Left lobe of liver (tissue), 2 donors: Measurements from ENCODE around the gene CCDC171. TPM values are rescaled to one million over a fixed set of nuclear protein-coding genes. Genes with fewer than 3 reads are reported as not detected.
A peak's percentile ranks its signal among the peaks of the same experiment; 100 is the strongest.

Experiments
- ATAC-seq: fragments of 200-7000 bp; cut with Tn5 transposase; one replicate; pipeline ENCODE4 v1.9.1; 2020; ENCODE audit warnings: mild to moderate bottlenecking, moderate library complexity
- DNase-seq: peaks from one replicate; pipeline ENCODE4 v3.0.0-alpha.2; 2020; ENCODE audit warnings: low spot score
- total RNA-seq: library from RNA; stranded (reverse); gene quantifications from one replicate; pipeline ENCODE4 v1.2.1, GENCODE V29; 2021
- donor health status: DM: no; HTN: no; CAD: no; lungs with moderate emphysema.
- donor health status: DM: no; HTN: yes; CAD: no.

CCDC171 gene
- total RNA-seq, 1 donor from 2014 or later, result 0.45 TPM

DNA sequence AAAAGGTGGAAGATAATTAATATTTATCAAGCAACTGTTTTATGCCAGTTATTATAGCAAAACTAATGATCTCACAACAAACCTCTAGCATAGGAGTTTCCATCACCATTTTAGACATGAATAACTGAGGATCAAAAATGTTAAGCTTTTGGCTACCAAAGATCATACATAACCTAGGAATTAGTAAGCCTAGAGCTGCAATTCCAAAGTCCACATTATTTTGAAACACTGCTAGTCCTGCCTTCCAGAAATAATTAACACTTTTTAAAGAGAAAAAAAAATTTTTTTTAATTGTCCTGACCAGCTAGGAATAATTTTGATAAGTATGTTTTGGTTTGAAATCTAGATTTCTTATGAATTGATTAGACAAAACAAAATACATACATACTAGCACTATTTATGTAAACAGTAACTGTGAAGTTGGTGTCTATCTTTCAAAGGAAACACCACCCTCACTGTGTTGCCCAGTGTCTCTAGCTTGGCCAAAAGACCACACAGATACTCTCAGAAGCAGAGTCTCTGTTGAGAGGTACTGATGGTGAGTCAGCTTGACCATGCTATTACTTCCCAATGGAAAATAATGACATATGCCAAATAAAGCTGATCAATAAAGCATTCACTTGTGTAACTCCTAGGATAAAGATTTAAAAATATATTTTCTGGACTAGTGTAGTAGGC is 422.4 kb downstream of the CCDC171 start:
- ATAC-seq, result peak; percentile 81
- no peak for DNase-seq

DNA sequence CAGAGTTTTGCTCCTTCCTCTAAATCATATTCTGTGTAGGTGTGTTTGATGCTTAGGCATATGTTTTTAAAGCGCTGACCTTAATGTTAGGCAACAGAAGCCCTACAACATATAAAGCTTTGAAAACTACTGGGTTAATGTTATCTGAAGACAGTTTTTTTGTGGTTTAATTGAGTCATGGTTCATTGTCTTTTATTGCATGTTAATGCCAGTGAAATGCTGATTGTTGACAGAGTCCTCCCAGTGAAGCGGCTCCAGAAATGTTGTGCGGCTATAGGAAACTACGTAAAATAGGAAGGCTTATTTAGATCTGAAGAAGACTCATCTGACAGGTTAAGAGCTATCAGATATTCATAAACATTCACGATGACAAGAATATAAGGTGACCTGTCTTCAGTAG is 424.6 kb downstream of the CCDC171 start:
- no peak for DNase-seq
- ATAC-seq, result no peak

- DNase-seq, result no peak
- ATAC-seq, result no peak
Measured at GRCh38 chr9:15982182-15982581, 429.3 kb downstream of the CCDC171 start.

DNA sequence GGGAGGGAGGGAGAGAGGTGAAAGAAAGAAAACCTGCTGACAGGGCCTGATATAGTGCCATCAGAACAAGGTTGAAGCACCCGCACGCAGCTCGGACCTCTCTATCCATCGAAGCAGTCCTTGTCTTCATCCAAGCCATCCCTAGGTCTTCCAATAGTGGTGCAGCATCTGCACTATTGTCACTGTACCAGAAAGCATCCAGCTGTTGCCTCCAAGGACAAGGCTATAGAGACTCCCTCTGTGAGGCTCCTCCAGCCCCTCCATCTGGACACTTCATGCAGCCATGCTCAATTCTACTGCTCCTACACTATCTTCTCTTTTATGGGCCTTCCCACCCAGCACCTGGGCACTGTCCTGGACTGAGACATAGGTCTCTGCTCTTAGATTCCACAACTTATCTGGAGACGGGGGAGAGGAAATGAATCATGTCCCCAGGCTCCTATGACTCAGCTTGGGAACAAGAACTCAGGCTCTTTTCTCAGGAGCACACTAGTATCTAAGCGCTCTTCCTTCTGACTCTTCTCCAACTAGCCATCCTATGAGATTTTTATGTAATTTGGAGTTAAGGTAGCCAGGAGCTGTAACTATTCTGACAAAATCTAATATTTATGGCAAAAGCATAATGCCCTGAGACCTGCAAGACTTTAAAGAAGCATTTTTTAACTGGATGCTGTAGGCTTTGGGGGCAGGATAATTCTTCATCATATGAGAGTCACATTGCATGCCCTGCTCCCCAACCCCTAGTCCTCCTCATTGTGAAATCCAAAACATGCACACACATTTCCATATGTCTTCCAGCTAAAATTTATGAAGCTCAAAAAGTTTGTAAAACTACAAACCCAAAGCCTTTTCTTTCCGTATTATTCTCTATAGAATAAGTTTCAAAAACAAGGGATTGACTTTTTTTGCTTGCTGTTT is 446.8 kb downstream of the CCDC171 start:
- ATAC-seq, result no peak
- no peak for DNase-seq

- no peak for DNase-seq
- no peak for ATAC-seq
Measured at GRCh38 chr9:16000811-16001210, 448.0 kb downstream of the CCDC171 start.

DNA sequence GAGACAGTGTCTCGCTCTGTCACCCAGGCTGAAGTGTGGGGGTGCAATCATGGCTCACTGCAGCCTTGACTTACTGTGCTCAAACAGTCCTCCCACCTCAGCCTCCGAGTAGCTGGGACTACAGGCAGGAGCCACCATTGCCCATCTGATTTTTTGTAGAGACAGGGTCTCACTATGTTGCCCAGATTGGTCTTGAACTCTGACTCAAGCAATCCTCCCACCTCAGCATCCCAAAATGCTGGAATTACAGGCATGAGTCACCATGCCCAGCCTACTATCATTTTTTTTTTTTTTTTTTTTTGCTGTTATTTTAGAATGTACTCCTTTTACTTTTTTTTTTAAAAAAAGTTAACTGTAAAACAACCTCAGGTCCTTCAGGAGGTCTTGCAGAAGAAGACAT is 449.0 kb downstream of the CCDC171 start:
- DNase-seq (no peak), ATAC-seq (no peak)

DNA sequence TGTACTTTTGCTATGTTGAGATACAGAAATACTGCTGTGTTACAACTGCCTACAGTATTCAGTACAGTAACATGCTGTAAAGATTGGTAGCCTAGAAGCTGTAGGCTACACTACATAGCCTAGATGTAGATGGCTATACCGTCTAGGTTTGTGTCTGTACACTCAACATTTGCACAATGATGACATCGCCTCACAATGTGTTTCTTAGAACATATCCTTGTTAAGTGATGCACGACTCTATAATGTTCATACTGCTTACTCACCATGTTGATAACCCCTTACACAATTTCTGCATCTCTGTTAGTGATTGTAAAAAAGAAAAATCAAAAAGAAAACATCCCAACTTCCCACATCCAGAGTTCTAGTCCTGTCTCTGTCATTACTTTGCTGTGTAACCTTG is 450.0 kb downstream of the CCDC171 start:
- DNase-seq (no peak), ATAC-seq (no peak)

- DNase-seq (no peak), ATAC-seq (no peak)
Measured at GRCh38 chr9:16003785-16004184, 450.9 kb downstream of the CCDC171 start.

- no peak for DNase-seq
- no peak for ATAC-seq
Measured at GRCh38 chr9:16004613-16005012, 451.8 kb downstream of the CCDC171 start.

DNA sequence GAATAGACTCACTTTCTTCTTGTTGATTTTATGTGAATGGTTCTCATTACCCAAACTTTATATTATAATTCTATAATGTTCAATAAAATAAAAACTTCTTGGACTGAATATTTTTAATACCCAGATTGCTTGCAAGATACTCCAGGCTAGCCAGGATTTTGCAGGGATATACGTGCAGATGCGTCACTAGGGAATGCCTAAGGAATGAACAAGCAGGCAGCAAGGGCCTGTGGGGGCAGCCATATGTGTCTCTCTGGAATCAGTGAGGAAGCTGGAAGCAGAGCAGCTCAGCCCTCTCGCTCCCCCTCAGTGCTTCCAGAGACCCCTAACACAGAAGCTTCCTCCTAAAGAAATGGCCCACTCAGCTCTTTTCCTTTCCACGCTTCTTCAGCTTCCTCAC is 457.4 kb downstream of the CCDC171 start:
- no peak for DNase-seq
- no peak for ATAC-seq

GRCh38 chr9:16012621-16013020 is 459.8 kb downstream of the CCDC171 start:
- ATAC-seq (no peak), DNase-seq (no peak)

- no peak for DNase-seq
- ATAC-seq, result no peak
Measured at GRCh38 chr9:16013366-16013765, 460.5 kb downstream of the CCDC171 start.

DNA sequence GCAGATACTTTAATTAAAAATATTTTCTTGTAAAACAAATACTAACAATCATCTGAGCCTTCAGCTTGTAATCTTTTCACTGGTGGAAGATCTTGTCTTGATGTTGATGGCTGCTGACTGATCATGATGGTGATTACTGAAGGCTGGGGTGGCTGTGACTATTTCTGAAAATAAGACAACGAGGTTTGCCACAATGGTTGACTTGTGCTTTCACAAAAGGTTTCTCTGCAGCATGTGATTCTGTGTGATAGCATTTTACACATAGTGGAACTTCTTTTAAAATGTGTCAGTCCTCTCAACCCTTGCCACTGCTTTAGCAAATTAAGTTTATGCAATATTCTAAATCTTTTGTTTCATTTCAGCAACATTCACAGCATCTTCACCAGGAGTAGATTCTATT is 461.0 kb downstream of the CCDC171 start:
- ATAC-seq, result no peak
- no peak for DNase-seq

DNA sequence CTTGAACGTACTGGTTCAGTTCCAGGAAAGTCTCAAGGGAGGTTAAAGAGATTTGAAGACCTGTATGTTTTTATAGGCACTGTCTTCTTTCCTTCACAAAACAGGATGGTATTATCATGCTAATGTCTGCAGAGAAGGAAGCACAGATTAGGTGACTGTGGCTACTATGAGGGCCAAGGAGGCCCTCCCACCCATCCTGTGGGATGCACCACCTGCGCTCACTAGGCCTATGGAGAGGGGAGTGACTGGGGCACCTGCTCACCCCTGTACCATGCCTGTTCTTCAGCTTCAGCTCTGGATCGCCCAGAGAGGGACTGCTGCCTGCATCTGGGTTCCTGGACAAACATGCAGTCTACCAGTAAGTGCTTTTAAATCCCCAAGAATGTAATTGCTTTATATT is 469.4 kb downstream of the CCDC171 start:
- DNase-seq, result no peak
- ATAC-seq, result no peak

GRCh38 chr9:16023446-16023845 is 470.6 kb downstream of the CCDC171 start:
- no peak for DNase-seq
- ATAC-seq, result no peak

Other genes with a start within 250 kb of the CCDC171 start
- 7.1 TPM for gene TTC39B, start 245.8 kb upstream of the CCDC171 start, total RNA-seq
- 12.9 TPM for gene SNAPC3, start 130.2 kb upstream of the CCDC171 start, total RNA-seq
- gene PSIP1, start 42.1 kb upstream of the CCDC171 start, total RNA-seq, result 8.2 TPM